Erythroblast (primary cell): ENCODE data around the gene CALCOCO2.
"Not testable (repeated sequence)": the region's sequence is repeated elsewhere in the genome, so short reads cannot be mapped to it uniquely, and the experiment has no call there.

ENCODE experiments used
- DNase-seq, 2 experiments: peaks; one replicate each; lab custom pipeline; 2025; lab: John Stamatoyannopoulos, UW
- GATA1 ChIP-seq: IDR thresholded peaks from 2 replicates; pipeline ENCODE4 v1.6.1; 2011; ENCODE audit warnings: low read depth, mild to moderate bottlenecking, control low read depth, low read length, moderate library complexity
- POLR2A ChIP-seq: IDR thresholded peaks from 2 replicates; pipeline ENCODE4 v1.6.1; 2011; ENCODE audit warnings: mild to moderate bottlenecking, low read length

Gene CALCOCO2

DNA sequence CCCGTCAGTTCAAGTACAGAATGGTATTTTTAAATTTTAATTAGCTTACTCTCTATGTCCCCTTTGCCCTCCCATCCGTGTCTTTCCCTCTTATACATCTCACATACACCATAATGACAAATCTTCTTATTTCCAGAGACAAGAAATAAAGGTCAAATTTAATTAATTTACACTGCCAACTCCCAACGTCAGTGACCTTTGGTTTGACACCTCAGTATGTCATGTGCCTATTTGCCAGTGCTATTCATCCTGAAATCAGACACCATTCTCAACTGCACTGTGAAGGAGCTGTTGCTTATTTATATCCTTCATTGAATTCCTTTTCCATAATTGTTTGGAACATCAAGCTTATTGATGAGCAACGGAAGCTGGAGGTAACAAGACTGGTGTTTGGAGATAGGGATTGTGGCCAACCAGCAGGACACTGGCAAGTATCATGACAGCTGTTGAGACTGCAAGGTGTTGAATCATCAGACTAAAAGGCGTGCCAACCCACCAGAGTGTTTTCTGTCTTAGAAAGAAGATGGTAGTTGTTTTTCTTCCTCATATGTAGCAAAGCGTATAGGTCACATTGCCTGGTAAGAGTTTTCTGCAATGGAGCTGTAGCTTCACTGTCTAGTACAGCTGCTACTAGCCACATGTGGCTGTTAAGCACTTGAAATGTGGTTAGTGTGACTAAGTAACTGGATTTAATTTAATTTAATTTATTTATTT, 12.5 kb downstream of the CALCOCO2 start:
- TF ChIP-seq POLR2A (no peak), GATA1 (no peak)
- DNase-seq, result no peak

DNA sequence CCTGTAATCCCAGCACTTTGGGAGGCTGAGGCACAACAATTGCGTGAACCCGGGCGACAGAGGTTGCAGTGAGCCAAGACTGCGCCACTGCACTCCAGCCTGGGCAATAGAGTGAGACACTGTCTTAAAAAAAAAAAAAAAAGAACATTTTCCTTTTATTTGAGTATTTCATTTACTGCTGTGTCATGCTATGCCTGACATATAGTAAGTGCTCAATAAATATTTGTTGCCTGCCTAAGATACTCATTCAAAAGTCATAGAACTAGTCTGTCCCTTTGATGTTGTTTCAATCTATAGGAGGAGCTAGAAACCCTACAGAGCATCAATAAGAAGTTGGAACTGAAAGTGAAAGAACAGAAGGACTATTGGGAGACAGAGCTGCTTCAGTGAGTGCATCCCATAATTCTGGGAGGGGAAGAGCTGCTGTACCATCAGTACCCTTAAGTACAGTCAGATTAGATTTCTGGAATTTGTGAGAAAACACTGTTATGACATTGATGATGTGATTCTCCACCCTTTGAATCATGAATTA, 20.0 kb downstream of the CALCOCO2 start:
- no peak for DNase-seq
- TF ChIP-seq GATA1, result no peak
- TF ChIP-seq POLR2A, result no peak

DNA sequence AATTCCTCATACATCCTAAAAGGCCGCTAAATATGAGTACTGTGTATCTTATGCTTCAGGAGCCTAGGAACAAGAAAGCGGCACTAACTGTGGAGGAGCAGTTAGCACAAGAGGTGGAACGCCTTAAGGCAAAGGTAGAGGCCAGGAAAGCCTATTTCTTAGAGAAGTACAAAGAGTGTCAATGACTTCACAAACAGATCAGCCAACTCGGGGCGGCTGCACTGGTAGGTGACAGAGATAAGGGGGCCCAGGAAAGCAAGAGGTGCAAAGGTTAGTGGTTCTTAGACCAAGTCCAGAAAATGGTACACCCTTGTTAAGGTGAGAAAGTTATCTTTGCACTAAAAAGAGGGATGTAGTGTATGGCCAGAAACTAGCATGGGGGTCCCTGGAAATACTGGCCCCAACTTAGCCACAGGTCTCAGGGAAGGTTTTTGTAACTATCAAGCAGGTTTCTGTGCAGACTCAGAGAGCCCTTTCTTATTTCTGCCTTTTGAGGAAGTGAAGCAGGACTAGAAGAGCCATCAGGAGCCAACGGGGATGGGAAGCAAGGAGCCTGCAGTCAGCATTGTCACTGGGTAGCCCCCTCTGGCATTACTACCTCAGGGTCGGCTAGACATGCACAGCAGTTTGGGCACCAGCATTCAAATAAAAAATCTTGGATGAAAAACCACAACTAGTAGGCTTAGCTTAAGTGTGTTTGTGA, 24.1 kb downstream of the CALCOCO2 start:
- DNase-seq, result no peak
- no peak for TF ChIP-seq GATA1

DNA sequence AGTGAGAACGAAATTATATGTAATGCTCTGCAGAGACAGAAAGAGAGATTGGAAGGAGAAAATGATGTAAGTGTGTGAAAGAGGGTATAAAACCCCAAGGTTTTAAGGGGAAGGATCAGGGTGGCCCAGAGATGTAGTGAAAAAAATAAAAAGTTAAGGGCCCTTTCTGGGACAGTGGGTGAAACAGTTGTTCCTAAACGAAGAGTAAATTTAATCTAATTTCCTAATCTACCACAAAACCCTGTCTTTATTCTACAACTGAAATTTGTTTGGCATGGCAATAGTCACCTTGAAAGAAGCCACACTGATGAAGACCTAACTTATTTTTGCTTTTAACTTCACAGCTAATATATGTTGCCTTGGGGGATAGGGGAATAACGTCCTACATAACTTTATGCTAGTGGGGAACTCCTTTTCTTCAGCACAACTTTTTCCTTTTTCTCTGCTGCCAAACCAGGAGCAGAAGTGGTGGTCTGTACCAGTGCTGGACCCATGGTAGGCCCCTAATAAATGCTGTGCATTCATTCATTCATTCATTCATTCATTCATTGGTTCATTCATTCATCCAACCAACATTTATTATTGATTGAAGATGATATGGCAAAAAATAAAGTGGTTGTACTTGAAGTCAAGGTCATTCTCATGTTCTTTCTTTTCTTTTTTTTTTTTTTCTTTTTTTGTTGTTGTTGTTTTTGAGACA, 25.4 kb downstream of the CALCOCO2 start:
- DNase-seq, result peak in 1 of 2 experiments; percentile 34
- TF ChIP-seq GATA1 (no peak), POLR2A (no peak)

DNA sequence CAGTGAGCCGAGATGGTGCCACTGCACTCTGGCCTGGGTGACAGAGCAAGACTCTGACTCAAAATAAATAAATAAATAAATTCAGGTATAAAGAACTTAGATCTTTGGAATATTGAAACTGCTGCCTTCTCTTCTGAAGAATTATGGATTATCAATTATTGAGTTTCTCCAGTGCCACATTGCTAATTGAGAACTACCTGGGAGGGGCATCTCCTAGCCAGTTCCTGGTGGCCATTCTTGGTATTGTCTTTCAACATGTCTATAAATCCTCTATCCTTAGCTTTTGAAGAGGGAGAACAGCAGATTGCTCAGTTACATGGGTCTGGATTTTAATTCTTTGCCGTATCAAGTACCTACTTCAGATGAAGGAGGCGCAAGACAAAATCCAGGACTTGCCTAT, 29.2 kb downstream of the CALCOCO2 start:
- TF ChIP-seq POLR2A, result no peak
- no peak for TF ChIP-seq GATA1
- DNase-seq, result no peak

DNA sequence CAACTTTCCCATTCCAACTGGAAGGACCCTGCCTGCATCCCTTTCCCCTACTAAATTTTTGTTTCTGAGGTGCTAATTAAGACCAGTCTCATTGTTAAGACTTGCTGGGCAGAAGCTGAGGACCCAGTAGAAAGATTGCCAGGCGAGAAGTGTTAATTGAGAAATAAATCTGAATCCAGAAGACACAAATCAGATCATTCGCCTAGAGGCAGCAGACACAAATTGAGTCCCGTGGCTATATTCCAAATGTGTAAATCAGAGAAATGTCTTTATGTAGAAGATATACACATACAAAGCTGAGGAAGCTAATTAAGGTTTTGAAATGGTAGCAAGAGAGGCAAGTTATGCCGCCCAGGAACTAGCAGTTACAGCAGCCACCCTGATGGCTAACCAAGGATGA, 29.6 kb downstream of the CALCOCO2 start:
- TF ChIP-seq POLR2A (no peak), GATA1 (no peak)
- DNase-seq, result no peak

DNA sequence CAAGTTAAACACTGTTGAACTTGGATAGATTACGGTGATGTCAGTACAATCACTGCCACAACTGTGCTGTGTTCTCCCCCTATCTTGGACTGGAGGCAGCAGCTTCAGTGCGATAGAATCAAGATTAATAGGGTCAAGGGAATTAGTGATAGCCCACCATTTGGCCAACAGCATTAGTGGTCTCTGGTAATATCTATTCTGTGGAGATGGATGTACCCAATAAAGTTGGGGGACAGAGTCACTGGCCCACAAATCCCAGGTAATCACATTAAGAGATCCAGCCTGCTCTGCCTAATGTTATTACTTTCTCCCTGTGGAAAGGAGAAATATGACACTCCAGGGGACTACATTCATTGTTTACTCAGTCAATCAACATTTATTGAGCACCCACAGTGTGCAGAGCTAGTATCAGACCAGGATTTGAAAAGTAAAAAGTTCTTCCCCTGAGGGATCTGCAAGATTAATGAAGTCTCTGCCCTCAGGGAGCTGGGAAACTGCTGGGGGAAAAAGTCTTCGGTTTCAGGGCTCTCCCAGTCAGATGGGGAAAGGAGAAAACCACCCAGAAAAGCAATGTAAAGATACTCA, 38.2 kb downstream of the CALCOCO2 start:
- no peak for DNase-seq
- TF ChIP-seq POLR2A, result no peak
- no peak for TF ChIP-seq GATA1

DNA sequence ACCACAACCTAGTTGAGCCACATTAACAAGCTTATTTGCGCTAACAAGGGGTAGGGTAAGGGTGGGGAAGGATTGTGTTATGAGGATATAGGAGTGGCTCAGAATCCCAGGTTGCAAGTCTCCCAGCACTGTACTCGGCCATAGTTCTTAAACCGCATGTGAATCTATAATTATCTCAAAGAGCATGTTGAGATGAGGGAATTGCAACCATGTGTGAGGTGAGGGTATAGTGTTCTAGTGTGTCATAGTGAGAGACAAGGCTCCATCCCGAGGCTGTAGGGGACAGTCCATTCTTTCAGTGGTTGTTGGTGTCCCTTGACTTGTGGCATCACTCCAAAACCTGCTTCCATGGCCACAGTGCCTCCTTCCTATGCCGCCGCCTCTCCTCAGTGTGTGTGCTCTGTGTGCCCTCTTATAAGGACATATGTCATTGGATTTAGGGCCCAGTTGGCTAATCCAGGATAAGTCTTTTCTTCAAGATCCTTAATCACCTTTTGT, 39.0 kb downstream of the CALCOCO2 start:
- no peak for TF ChIP-seq GATA1
- DNase-seq, result no peak

DNA sequence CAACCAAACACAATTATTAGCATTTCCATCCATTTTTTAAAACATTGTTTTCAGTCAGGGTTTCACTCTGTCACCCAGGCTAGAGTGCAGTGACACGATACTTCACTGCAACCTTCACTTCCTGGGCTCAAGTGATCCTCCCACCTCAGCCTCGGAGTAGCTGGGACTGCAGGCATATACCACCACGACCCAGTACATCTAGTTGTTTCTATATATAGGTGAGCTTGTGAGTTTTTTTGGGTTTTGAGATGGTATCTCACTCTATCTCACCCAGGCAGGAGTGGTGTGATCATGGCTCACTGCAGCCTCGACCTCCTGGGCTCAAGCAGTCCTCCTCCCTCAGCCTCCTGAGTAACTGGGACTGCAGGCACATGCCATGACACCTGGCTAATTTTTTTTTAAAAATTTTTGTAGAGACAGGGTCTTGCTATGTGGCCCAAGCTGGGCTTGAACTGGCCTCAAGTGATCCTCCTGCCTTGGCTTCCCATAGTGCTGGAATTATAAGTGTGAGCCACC, 40.3 kb downstream of the CALCOCO2 start:
- TF ChIP-seq GATA1, result no peak
- TF ChIP-seq POLR2A, result no peak
- DNase-seq, result no peak

DNA sequence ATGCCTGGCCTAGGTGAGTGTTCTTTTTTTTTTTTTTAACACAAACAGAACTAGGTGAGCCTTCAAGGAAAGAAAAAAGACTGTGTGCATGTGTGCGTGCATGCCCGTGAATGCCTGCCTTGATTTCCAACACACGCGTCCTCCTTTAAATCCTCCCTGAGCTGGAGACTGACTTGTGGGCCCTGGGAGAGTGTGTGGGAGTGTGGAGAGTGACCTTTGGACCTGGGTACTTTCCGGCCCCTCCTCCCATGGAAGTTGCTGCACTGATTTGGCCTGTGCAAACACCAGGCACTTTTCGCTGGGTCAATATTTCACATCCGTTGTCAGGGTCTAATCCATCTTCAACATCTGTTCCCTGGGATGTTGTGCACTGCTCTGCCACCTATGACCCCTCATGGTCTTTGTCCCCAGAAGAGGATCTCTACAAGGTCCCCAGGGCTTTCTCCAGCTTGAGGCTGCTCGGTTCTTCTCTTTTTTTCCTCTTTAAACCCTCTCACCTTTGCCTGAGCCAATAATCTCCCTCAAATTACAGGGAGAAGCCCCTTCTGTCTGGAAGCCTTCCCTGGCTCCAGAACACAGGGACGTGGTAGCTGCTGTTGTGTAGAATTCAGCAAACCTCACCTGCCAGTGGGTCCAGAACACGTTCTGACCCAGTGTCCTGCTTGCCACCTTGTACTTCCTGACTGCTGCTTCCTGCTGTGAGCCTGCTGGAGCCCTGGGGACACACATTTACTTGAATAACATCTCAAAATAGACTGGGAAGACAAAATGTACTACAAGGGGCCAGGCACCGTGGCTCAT, 40.9 kb downstream of the CALCOCO2 start:
- no peak for DNase-seq
- TF ChIP-seq GATA1 (no peak), POLR2A (no peak)

DNA sequence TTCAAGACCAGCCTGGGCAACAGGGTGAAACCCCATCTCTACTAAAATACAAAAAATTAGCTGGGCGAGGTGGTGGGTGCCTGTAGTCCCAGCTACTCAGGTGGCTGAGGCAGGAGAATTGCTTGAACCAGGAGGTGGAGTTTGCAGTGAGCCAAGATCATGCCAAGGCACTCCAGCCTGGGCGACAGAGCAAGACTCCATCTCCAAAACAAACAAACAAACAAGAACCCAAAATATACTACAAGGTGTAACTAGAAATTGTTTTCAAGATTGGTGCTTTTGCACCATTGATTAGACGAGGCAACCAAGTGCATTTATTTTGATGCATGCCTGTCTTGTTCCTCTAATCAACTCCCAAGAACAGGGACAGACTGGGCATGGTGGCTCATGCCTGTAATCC, 41.6 kb downstream of the CALCOCO2 start:
- not testable (repeated sequence) for DNase-seq

DNA sequence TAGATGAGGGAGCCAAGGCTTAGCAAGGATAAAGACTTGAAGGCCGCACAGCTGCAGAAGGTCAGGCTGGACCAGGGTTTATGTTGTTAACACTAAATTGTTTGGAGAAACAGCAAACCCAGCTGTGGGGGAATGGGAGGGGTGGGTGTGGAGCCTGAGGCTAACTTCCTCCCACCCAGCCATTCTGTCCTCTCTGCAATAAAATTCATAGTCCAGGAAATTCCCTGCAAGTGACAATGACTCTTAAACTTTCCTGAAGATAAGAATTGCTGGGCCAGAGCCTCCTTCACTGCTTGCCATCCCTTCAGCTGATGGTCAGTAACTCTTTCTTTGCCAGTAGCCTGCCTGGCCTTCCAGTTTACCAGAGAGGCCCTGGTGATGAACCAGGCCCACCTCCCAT, 42.4 kb downstream of the CALCOCO2 start:
- DNase-seq, result no peak
- no peak for TF ChIP-seq POLR2A
- TF ChIP-seq GATA1, result no peak
